ENCODE results near the gene RSL24D1. TPM values are rescaled to one million over a fixed set of nuclear protein-coding genes. Genes with fewer than 3 reads are reported as not detected.
A peak's percentile ranks its signal among the peaks of the same experiment; 100 is the strongest.
"Not testable (repeated sequence)": the region's sequence is repeated elsewhere in the genome, so short reads cannot be mapped to it uniquely, and the experiment has no call there.

Gene RSL24D1
- total RNA-seq, 1 experiment from 2014 or later, result 115 TPM

GRCh38 chr15:55151631-55152030 is 45.1 kb downstream of the RSL24D1 start:
- TF ChIP-seq NFATC4 (CRISPR knock-in tag; IDR thresholded peaks at IDR 0.05) (no peak), ZNF219 (CRISPR knock-in tag; IDR thresholded peaks at IDR 0.05; ENCODE audit: borderline replicate concordance) (no peak), NFE2L1 (CRISPR knock-in tag; IDR thresholded peaks at IDR 0.05) (no peak), ATF1 (CRISPR knock-in tag; IDR thresholded peaks at IDR 0.05) (no peak), E2F4 (CRISPR knock-in tag; IDR thresholded peaks at IDR 0.05; ENCODE audit: borderline replicate concordance, low read depth) (no peak), CBFB (CRISPR knock-in tag; IDR thresholded peaks at IDR 0.05; ENCODE audit: low read depth) (no peak), AR (CRISPR knock-in tag; IDR thresholded peaks at IDR 0.05) (no peak), TEAD4 (CRISPR knock-in tag; IDR thresholded peaks at IDR 0.05) (no peak), ZNF317 (CRISPR knock-in tag; IDR thresholded peaks at IDR 0.05; ENCODE audit: borderline replicate concordance, low read depth) (no peak), ZNF396 (CRISPR knock-in tag; IDR thresholded peaks at IDR 0.05; ENCODE audit: borderline replicate concordance) (no peak), ZNF263 (CRISPR knock-in tag; IDR thresholded peaks at IDR 0.05; ENCODE audit: low read depth) (no peak), MYBL2 (CRISPR knock-in tag; IDR thresholded peaks at IDR 0.05) (no peak), ATF2 (CRISPR knock-in tag; IDR thresholded peaks at IDR 0.05; ENCODE audit: borderline replicate concordance, low read depth) (no peak), SOX15 (CRISPR knock-in tag; IDR thresholded peaks at IDR 0.05) (no peak), TEAD1 (CRISPR knock-in tag; IDR thresholded peaks at IDR 0.05) (no peak), TCF7 (CRISPR knock-in tag; IDR thresholded peaks at IDR 0.05; ENCODE audit: low read depth) (no peak), E2F1 (CRISPR knock-in tag; IDR thresholded peaks at IDR 0.05) (no peak)
- DNase-seq (ENCODE audit: low spot score), result no peak
- CTCF ChIA-PET, result no interaction called here
- Mint-ChIP-seq H3K9me3 (peaks cover 8% of the 10 kb centered on the region), H3K27ac (no peak overlapping the region), H3K36me3 (no peaks in the 10 kb centered on the region), H3K27me3 (ENCODE audit: low read depth) (no peaks in the 10 kb centered on the region; the same call in 1 of the 2 replicates), H3K4me3 (no peak overlapping the region), H3K4me1 (no peaks in the 10 kb centered on the region)
- ATAC-seq, result no peak
- POLR2A ChIA-PET, result no interaction called here

GRCh38 chr15:55143132-55143531 is 53.6 kb downstream of the RSL24D1 start:
- H3K4me1 Mint-ChIP-seq; CTCF ChIA-PET; H3K27me3 Mint-ChIP-seq (ENCODE audit: low read depth); POLR2A ChIA-PET; DNase-seq (ENCODE audit: low spot score); H3K4me3 Mint-ChIP-seq; H3K27ac Mint-ChIP-seq; ATAC-seq: not testable (repeated sequence)
- Mint-ChIP-seq H3K36me3 (peaks cover 39% of the 10 kb centered on the region), H3K9me3 (peaks cover 74% of the 10 kb centered on the region)

- ChIA-PET POLR2A (no interaction called here), CTCF (interaction anchor here (0.8 to 2.1 kb wide), 4 partner anchors 12 to 35 kb away, joined by 3 to 6 read pairs (median 3); no protein-coding TSS in a partner anchor)
- peak; percentile 56; the same call in 1 of the 2 replicates for ATAC-seq
- Mint-ChIP-seq H3K4me3 (no peak overlapping the region), H3K9me3 (peaks cover 36% of the 10 kb centered on the region), H3K36me3 (no peaks in the 10 kb centered on the region), H3K4me1 (peaks cover 4% of the 10 kb centered on the region; the same call in 1 of the 2 replicates), H3K27me3 (ENCODE audit: low read depth) (no peaks in the 10 kb centered on the region; the same call in 1 of the 2 replicates), H3K27ac (no peak overlapping the region)
- no peak for DNase-seq (ENCODE audit: low spot score)
- TF ChIP-seq ZBTB21 (CRISPR knock-in tag; IDR thresholded peaks at IDR 0.05; ENCODE audit: borderline replicate concordance) (no peak), TCF7 (CRISPR knock-in tag; IDR thresholded peaks at IDR 0.05; ENCODE audit: low read depth) (no peak), ZNF532 (CRISPR knock-in tag; IDR thresholded peaks at IDR 0.05; ENCODE audit: borderline replicate concordance) (no peak), SP1 (CRISPR knock-in tag; conservative IDR thresholded peaks at IDR 0.05) (no peak), KAT7 (CRISPR knock-in tag; IDR thresholded peaks at IDR 0.05; ENCODE audit: borderline replicate concordance) (no peak), NR1H2 (CRISPR knock-in tag; IDR thresholded peaks at IDR 0.05) (no peak)
These were observed 62.8 kb downstream of the RSL24D1 start for GRCh38 chr15:55133972-55134371.

All from WTC11 (cell line).